DMS79 treated with DMSO at 0.1 percent for 48 hours (cell line): ENCODE measurements around the gene THEM5.

Experiments used
- DNase-seq: peaks from one replicate; lab custom pipeline; 2025; lab: John Stamatoyannopoulos, UW

The THEM5 gene

DNA sequence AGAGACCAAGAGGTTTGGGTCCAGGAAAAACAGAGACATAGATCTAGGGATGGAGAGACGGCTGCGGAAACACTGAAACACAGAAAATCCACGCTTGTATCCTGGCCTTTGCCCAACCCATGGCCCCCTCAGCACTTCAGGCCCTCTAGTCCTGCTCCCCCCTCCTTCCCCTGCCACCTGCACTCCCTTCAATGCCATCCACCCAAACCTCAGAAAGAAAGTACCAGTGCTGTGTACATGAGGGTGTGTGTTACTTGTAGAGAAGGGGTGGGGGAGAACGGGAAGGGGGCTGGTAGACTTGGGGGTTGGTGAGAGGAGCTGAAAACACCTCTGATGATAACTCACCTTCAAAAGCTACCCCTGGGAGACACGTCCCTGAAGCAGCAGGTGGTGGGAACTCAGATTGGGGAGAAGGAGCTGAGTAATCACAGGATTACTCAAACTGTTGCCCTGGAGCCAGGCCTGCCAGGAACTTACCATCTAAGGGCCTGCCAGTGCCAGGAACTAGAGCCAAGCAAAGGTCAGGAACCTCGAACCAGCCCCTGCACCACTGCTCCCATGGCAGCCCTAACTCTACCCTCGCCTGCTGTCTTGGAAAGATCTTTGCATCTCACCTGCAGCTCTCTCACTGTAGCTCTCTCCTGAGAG, 33.4 kb downstream of the THEM5 start:
- no peak for DNase-seq

DNA sequence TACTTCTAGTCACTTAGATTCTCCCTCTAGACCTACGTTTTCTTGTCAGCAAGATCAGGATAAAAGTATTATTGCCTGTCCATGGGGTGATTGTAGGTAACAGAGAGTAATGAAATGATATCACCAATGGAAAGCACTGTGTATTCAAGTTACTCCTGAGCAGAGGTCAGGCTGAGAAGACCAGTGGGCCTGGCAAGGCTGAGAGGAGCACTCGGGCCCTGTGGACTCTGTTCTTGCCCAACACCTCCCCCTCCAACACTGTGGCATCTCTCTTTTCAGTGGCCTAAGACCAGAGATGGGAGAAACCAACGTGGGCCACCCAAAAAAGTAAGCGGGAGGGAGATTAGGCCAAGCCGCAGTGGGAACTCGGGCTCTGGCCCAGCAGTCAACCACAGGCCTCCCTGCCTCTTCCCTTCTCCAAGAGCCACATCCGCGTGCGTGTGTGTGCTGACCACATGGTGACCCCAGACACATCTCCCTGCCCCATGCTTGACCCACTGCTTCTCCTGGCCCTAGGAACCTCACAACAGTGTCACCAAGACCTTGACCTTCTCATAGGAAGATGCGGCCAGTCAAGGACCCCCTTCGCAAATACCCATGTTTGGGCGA, 34.2 kb downstream of the THEM5 start:
- no peak for DNase-seq

DNA sequence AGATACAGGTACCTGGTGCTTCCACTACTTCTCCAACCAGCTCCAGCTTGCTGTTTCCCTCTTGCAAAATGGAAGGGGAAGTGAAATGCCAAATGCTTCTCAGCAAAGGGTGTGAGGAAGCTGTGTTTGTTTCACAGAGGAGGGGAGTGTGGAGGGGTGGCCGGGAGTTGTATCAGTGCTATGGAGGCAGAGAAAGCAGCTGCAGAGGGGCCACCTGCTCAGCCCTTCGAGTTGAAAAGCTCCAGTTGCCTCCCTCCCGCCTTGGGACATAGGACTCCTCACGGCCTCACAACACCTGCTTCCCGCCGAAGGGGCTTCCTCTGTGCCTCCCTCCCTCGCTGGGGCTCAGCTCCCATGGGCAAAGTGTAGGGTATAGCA, 36.2 kb downstream of the THEM5 start:
- no peak for DNase-seq

DNA sequence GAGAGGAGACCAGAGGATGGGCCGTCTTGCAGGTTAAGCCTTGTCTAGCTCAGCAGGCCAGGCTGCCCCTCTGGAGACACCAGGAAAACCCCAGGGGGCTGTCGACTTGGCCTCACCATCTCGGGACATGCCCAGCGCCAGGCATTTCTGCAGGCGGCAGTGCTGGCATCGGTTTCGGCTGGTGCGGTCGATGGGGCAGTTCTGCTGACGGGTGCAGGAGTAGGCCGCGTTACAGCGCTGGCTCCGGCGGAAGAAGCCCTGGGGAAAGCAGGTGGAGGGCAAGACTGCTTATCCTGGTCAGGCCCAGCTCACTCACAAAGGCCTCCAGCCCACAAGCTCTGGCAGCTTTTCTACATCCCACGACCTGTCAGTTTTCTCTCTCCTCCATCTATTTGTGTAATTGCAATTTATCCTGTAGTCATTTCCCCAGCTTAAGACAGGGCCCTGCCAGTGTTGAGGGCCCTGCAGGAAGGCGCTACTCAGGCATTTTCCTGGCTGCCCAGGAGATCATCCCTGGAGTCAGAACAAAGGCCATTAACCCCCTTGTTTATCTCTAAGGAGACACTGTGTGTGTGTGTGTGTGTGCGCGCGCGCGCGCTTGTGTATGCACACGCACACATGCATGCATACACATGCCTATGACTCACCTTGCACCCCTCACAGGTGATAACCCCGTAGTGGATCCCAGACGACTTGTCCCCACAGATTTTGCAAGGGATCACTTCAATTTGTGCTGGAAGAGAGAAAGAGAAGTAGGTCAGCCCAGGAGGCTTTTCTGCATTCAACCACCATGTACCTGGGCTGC, 36.8 kb downstream of the THEM5 start:
- no peak for DNase-seq

DNA sequence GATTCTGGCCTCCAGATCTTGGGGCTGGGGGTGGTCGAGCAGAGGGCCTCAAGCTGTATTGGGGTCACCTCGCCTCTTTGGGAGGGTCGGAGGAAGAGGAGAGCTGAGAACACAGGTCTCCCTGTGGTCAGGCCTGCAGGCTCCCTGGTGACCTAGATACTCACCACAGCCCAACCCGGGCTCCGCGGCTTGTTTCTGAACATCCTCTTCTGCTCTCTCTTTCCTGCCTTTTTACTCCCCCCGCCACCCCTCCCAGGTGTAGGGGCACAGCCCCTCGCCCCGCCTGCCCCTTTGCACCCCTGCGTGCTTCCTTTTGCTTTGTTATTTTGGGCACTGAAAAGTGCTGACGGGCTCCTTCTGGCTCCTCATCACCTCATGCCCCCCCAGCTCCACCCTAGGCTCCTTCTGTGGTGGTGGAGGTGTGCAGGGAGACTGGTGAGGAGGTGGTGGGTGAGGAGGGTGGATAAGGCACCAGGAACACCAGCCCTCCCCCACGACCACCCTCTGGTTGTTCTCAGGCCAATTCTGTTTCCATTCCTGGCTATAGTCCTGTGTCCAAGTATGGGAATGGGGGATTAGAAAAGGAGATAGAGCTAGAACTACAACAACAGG, 37.7 kb downstream of the THEM5 start:
- no peak for DNase-seq

DNA sequence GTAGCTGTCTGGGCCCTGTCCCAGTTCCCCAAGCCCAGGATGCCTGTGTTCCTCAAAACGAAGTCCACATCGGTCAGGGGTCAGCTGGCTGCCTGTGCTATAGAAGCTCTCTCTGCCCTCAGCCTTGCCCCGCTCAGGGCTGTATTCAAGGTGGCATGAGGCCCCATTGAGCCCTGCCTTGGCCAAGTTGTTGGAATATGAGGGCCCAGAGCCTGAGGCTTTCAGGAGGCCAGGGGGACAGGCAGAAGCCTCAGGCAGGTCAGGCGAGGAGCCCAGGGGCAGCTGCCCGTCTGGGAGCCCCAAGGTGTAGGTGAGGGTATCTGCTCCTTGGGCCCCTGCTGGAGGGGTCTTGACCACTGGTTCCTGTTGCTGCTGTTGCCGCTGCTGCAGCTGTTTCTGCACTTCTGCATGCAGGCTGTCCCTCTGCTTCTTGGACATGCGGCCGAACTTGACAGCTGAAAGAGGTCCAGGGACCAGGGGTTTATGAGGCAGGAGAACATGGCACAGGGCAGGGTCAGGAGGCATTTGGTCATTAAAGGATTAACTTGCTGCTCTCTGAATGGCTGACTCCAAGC, 38.5 kb downstream of the THEM5 start:
- DNase-seq = no peak

DNA sequence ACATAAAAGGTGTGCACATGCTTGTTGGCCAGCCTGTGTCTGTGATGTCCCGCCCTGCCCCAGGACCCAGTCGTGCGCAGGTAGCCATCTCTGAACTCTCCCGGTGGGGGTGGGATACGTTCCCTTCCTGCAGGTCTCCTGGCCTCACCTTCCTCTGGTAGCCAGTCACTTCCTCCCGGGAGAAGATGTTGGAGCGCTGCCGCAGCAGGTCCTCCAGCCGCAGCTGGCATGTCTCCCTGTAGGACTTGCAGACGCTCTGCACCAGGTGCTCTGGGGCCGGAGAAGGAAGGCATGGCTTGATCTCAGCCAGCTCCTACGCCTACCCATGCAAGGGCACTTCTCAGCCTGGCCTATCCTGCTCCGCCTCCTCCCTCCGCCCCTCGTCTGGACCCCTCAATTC, 39.1 kb downstream of the THEM5 start:
- DNase-seq = no peak

DNA sequence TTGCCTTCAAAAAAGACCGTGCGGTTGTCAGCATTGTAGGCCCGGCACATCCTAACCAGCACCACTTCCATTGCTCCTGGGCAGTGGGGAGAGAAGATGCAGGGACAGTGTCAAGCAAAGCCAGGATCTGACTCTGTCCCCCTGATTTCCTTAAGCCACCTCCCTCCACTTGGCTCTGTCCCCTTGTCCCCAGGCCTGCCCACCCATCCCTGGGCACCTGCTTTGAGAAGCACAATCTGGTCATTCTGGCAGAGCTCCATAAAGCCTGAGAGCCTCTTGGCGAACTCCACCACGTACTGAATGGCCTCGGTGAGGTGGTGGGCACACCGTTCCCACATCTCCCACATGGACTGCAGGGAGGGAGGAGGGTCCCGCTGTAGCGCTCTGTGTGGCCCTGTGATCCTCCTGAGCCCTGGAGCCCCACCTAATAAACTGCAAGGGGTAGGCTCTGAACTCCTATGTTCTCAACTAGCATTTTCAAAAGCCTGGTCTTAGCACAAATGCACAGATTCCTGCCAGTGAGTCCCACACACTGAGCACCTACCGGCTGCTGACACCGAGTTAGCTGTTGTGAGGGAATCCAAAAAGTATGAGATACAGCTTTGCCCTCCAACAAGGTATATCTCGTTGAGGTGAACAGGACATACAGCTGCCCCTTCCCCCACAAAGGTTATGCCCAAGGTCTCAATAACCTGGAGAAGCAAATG, 40.1 kb downstream of the THEM5 start:
- DNase-seq = no peak

DNA sequence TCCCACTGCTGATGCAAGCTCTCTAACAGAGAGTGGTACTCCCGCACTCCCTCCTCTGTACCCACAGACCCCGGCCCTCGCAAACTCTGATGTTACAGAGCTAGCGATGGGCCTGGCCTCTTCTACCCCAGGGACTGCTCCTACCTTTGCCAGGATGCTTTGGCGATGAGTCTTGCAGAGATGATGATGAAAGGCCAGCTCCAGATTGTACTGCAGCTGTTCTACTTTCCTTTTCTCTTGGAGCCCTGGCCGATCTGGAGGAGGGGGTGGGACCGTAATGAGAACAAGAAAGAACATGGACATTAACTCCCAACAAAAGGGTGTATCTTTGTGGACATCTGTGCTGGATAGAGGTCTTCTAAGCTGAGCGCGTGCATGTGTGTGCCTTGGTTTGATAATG, 42.3 kb downstream of the THEM5 start:
- DNase-seq = no peak

DNA sequence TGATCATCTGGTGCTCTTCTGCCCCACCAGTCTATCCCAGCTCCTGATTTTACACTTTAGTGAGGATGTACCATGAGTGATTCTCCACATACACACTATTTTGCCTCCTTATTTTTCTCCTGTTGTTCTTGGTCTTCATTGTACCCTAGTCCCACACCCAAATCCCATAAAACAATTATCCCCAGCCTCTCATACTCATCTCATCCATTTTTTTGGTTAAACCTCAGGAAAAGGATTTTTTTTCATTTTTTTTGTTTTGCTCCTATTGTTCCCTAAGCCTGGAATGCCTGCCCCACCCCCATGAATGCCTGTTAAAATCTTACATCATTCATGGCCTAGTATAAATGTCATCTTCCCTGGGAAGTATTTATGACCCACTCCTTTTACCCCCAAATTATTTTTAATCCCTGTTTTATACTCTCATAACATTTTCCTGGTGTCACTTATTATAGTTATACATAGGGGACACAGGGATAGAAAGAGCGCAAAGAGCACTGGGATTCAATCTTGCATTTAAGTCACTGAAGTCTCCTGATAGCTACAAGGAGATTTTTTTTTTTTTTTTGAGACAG, 43.4 kb downstream of the THEM5 start:
- no peak for DNase-seq

DNA sequence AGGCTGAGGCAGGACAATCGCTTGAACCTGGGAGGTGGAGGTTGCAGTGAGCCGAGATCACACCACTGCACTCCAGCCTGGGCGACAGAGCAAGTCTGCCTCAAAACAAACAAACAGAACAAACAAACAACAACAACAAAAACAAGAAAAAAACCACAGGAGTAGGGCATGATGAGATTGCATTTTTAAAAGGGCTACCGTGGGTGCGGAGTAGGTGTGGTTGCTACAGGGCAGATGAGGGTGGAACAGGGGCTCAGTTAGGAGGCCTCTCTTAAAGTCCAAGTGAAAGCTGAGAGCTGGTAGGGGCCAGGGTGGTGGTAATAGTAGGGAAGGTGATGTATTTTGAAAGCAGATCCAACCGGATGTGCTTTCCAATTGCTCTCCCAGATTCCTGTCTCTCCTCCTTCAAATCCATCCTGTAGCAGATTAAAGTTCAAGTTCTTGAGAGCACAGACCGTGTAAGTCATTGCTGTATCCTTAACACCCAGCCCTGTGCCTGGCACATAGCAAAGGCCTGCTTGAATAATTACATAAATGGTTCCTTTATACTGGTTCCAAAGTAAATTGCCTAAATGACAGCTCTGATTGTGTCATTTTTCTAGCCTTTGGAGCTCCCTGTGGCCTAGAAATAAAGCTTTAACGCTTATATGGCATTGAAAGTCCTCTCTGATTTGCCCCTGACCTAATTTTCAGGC, 44.1 kb downstream of the THEM5 start:
- no peak for DNase-seq

DNA sequence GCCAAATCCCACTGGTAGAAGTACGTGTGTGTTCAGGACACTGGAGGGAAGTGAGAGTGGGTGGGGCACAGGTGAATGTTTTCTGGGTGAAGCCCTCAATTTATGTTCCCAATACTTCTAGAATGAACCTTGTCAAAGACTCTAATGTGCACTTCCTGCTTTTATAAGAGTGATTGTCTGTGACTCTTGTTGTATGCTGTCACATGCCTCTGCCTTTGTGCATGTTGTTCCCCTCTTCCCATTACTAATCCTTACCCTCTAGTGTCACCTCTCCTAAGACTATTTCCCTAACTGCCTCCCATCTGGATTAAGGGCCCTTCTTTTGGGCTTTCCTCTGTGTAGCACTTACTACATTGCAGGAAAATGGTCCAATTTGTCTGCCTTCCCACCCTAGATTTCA, 45.7 kb downstream of the THEM5 start:
- DNase-seq = no peak

DNA sequence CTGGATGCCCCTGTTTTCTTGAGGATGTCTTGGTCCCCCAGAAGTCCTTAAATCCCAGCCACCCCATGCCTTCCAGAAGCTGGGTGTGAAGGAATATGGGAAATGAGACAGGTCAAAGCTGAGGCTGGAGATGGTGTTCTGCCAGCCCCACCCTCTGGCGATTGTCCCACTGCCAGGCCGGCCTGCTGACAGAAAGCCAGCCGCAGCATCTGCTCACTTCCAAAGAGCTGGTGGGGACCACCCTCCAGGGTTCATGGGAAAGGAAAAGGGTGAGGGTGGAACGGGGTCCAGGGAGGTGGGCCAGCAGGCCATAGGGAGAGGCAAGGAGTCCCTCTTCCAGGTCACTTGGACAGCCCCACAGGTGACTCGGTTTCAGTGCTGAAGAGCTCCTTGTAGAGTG, 46.4 kb downstream of the THEM5 start:
- no peak for DNase-seq

DNA sequence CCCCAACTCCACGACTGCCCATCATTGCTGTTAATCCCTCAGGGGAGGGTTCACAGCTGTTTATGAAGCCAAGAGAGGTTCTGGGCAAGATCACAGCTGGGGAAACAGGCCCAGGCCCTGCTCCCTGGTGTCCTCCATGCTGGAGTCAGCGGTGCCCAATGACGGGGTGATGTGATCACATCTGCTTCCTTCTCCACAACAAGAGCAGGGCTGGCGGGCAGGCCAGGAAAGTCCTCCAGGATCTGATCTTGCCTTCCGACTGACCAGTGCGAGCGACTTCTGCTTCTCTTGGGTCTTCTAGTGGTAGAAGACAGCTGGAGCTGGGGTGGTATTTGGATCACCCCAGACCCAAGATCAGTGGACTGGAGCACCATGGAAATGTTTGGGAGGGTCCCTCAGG, 47.3 kb downstream of the THEM5 start:
- no peak for DNase-seq

DNA sequence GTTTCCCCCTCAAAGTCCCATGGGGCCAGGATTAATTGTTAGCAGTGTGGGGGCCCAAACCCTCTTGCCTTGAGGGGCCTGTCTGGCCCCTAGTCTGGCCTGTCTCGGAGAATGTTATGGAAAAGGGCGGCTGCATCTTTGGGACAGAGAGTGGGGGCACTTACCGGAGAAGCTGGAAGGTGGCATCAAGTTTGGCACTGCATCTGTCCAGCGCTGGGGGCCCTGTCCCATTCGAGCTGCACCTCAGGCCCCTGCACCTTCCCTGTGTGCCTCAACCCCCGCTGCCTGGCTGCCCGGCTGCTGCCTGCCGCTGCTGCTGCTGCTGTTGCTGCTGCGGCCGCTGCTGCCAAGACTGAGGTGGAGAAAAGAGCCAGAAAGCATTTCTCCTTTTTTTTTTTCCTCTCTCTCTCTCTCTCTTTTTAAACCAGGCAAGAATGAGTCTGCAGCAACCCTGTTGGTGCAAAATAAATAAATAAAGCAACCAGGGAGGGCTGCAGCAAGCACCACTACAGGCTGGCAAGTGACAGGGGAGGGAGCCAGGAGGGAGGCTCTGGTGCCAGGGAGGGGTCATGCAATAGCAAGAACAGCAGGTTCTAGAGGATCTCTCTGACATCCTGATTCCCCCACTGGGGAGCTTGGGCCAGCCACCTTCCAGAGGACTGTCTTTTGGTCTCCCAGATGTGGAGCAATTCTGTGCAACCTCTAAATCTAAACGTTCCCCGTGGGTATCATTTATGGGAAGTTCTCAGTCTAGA, 48.3 kb downstream of the THEM5 start, which contains the start of gene LINGO4:
TSS of gene LINGO4 (minus strand) at position 354 of the 755 bp plus-strand sequence. CDS start 2,715 bp downstream, outside the sequence.
- no peak for DNase-seq

DNA sequence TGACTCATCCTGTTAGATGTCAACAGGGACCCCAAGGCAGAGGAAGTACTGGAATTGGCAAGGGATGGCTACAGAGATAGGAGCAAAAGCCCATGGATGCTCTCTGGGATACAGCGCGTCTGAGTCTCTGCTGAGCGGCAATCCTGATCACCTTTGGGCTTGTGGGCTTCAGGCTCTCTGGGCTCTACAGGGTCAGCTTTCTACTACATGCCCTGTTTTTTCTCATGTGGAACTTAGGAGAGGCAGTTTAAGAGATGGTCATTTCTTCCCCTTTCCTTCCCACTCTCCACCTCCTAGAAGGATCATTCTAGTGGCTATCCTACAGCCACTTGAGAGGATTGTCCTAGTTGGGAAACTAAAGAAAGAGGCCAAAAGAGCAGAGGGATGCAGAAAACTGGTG, 49.6 kb downstream of the THEM5 start:
- DNase-seq = no peak

DNA sequence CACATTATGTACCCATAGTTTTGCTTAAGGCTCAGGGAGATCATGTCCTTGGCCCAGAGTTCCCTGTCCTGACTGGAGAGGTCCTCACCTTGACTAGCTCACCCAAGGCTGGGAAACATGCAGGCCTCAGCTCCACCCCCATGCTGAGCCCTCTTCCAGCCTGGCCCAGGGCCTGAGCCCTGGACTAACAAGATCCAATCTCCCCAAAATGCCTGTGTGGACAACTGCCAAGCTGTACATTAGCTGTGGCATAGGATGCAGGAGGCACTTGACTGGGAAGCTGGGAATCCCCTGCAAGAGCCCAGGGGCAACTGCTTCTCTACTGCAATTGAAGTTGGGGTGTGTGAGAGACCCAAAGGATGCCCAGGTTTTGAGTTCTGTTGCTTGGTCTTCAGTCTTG, 50.3 kb downstream of the THEM5 start:
- DNase-seq = no peak

DNA sequence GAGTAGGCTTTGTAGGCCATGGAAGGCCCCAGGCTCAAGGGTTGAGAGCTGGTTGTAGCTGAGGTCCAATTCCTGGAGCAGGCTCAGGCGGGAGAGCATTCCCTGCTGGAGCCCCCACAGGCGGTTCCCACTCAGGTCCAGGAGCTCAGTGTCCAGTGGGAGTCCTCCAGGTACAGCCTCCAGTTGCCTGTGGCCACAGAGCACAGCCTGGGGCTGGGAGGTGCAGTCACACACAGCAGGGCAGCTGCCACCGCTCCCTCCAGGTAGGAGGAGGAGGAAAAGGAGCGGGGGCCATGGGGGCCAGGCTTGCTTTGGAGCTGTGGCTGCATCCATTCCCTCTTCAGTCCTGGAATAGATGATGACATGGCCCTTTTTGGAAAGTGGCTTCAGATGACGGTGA, 51.1 kb downstream of the THEM5 start:
- DNase-seq = no peak

DNA sequence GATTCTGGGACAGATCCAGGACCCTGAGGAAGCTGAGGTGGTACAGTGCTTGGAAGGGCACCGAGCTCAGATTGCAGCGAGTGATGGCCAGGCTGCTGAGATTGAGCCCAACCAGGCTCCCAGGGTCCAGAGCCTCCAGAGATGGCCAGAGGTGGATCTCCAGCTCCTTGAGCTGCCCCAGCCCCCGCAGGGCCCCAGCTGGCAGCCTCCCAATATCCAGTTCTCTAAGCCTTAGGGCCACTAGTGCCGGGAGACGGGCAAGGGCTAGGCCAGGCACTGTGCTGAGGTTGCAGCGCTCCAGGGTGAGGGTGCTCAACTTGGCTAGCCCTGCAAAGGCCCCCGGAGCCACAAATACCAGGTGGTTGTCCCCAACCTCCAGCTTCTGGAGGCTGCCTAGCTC, 51.7 kb downstream of the THEM5 start:
- no peak for DNase-seq

DNA sequence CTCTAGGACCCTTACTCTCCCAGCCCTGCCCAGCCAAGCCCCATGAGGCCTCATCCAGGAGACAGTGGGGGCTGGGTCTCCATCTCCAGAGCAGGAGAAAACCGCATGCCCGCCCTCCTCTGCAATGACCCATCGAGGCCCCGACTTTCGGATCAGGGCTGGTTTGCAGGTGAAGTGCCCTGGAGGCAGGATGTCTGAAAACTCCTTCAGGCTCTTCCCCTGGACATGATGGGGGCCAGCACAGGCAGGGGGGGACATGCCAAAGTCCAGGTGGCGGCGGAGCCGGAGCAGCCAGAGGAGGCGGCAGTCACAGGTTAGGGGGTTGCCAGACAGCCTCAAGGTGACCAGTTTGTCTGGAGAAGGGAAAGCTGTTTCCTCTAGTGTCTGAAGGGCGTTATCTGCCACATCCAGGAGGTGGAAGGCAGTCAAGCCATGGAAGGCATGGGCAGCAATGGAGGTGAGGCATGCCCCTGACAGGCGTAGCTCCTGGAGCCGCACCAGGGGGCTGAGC, 52.1 kb downstream of the THEM5 start:
- DNase-seq = no peak
